DND-41 (cell line): ENCODE measurements around the gene PRSS12.

Source experiments
- ATAC-seq: fragments of 200-7000 bp; cut with Tn5 transposase; 3 replicates; pipeline ENCODE4 v1.9.1; 2021; ENCODE audit warnings: low read depth; ENCODE audit not compliant: insufficient read depth
- DNase-seq: peaks from one replicate; pipeline ENCODE4 v3.0.0-alpha.2; 2020
- H2AFZ ChIP-seq: 2 replicates; pipeline ENCODE4 v1.6.0; 2012; ENCODE audit warnings: low read depth, low read length
- H3K27ac ChIP-seq: 2 replicates; pipeline ENCODE4 v1.5.1; 2012; ENCODE audit warnings: low read length, inconsistent platforms
- H3K27me3 ChIP-seq: fragments of 200-600 bp; sonication (generic); 2 replicates; pipeline ENCODE4 v1.6.0; 2012; ENCODE audit warnings: low read length, mild to moderate bottlenecking, inconsistent platforms; ENCODE audit not compliant: insufficient read depth, poor library complexity
- H3K36me3 ChIP-seq: 2 replicates; pipeline ENCODE4 v1.5.1; 2012; ENCODE audit warnings: low read length, inconsistent platforms; ENCODE audit not compliant: insufficient read depth
- H3K4me1 ChIP-seq: 2 replicates; pipeline ENCODE4 v1.5.1; 2012; ENCODE audit warnings: mild to moderate bottlenecking, low read length; ENCODE audit not compliant: insufficient read depth
- H3K4me2 ChIP-seq: 2 replicates; pipeline ENCODE4 v1.6.0; 2012; ENCODE audit warnings: mild to moderate bottlenecking, moderate library complexity, low read length, inconsistent platforms; ENCODE audit not compliant: insufficient read depth
- H3K4me3 ChIP-seq, 2 experiments: fragments of 200-600 bp in 1 of 2; shearing (Covaris generic) in 1 of 2; 2 replicates each; pipeline ENCODE4 v1.5.1; 2012 to 2016; ENCODE audit warnings: inconsistent platforms in 2 of 2, low read length in 2 of 2, mild to moderate bottlenecking in 2 of 2, low read depth in 1 of 2, moderate library complexity in 1 of 2
- H3K79me2 ChIP-seq: 2 replicates; pipeline ENCODE4 v1.6.0; 2012; ENCODE audit warnings: low read length, inconsistent platforms; ENCODE audit not compliant: insufficient read depth
- H3K9ac ChIP-seq: 2 replicates; pipeline ENCODE4 v1.6.0; 2012; ENCODE audit warnings: low read depth, mild to moderate bottlenecking, inconsistent platforms, low read length, moderate library complexity
- H3K9me3 ChIP-seq: 2 replicates; pipeline ENCODE4 v1.5.1; 2012; ENCODE audit warnings: low read length, moderate library complexity, mild to moderate bottlenecking, inconsistent platforms; ENCODE audit not compliant: insufficient read depth, severe bottlenecking
- H4K20me1 ChIP-seq: 2 replicates; pipeline ENCODE4 v1.6.0; 2012; ENCODE audit warnings: low read length; ENCODE audit not compliant: insufficient read depth
- EZH2 ChIP-seq: IDR thresholded peaks from 3 replicates; pipeline ENCODE4 v1.6.1; 2012; ENCODE audit warnings: borderline replicate concordance, low read depth, mild to moderate bottlenecking, moderate library complexity, low read length, inconsistent platforms; ENCODE audit not compliant: severe bottlenecking
- TF ChIP-seq, protein P1 (sequence below): IDR thresholded peaks from 2 replicates; pipeline ENCODE4 v1.5.1; 2012; ENCODE audit warnings: borderline replicate concordance, low read length, moderate library complexity, mild to moderate bottlenecking; ENCODE audit not compliant: poor library complexity, severe bottlenecking; ENCODE audit errors: extremely low read depth

PRSS12 gene

DNA sequence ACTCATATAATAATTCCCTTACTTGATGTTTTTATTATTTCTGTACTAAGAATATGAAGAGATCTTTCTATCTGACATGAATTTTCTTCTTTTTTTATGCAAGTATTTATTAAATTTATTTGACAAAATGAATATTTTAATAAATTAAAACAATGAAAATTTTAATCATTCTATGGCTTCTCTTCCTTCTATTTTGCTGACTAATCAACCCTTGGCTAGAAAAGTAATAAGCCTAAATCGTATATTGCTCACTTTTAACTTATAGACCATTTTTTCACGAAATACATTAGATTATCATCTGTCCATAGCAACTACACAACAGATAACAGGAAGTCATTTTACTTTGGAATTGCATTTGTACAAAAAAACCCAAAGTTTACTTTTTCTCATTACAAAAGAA is 38.6 kb downstream of the PRSS12 start:
- DNase-seq (no peak), ATAC-seq (no peak)
- Histone ChIP-seq H3K27ac (no peak overlapping the region), H3K4me3 (no peak overlapping the region), H3K9ac (no peak overlapping the region), H3K4me1 (no peaks in the 10 kb centered on the region), H3K36me3 (no peaks in the 10 kb centered on the region), H3K27me3 (no peaks in the 10 kb centered on the region), H4K20me1 (no peaks in the 10 kb centered on the region), H3K9me3 (no peaks in the 10 kb centered on the region), H2AFZ (no peak overlapping the region), H3K4me2 (no peak overlapping the region), H3K79me2 (no peaks in the 10 kb centered on the region)
- TF ChIP-seq, protein P1, sequence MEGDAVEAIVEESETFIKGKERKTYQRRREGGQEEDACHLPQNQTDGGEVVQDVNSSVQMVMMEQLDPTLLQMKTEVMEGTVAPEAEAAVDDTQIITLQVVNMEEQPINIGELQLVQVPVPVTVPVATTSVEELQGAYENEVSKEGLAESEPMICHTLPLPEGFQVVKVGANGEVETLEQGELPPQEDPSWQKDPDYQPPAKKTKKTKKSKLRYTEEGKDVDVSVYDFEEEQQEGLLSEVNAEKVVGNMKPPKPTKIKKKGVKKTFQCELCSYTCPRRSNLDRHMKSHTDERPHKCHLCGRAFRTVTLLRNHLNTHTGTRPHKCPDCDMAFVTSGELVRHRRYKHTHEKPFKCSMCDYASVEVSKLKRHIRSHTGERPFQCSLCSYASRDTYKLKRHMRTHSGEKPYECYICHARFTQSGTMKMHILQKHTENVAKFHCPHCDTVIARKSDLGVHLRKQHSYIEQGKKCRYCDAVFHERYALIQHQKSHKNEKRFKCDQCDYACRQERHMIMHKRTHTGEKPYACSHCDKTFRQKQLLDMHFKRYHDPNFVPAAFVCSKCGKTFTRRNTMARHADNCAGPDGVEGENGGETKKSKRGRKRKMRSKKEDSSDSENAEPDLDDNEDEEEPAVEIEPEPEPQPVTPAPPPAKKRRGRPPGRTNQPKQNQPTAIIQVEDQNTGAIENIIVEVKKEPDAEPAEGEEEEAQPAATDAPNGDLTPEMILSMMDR: no peak
- TF ChIP-seq EZH2: no peak

DNA sequence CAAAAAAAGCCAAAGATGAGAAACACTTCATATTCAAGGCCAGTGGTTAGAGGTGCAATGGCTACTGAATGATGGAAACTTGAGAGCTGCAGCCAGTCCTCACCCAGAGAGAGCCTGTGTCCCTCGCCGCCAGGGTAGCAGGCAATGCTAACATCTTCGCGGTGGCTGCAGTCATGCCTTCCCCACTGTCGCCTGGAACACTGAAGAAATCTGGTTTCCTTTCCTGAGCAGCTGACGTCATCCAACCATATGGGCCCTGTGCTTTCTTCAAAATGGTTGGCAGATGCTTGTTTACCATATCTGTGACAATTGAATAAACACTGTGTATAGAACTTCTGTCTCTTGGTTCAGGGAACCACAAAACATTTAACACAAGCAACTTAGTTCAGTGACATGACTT is 39.7 kb downstream of the PRSS12 start:
- no peaks in the 10 kb centered on the region for H4K20me1 ChIP-seq
- no peaks in the 10 kb centered on the region for H3K27me3 ChIP-seq
- H3K4me3 ChIP-seq: no peak overlapping the region
- H3K9me3 ChIP-seq: no peaks in the 10 kb centered on the region
- no peaks in the 10 kb centered on the region for H3K4me1 ChIP-seq
- no peaks in the 10 kb centered on the region for H3K36me3 ChIP-seq
- no peak overlapping the region for H2AFZ ChIP-seq
- H3K4me2 ChIP-seq: no peak overlapping the region
- H3K27ac ChIP-seq: no peak overlapping the region
- TF ChIP-seq, protein P1: no peak
- TF ChIP-seq EZH2: no peak
- H3K9ac ChIP-seq: no peak overlapping the region
- no peaks in the 10 kb centered on the region for H3K79me2 ChIP-seq
- 0 out of 3 replicates have a peak, but pooled peaks have one; percentile 40 for ATAC-seq
- DNase-seq: no peak

DNA sequence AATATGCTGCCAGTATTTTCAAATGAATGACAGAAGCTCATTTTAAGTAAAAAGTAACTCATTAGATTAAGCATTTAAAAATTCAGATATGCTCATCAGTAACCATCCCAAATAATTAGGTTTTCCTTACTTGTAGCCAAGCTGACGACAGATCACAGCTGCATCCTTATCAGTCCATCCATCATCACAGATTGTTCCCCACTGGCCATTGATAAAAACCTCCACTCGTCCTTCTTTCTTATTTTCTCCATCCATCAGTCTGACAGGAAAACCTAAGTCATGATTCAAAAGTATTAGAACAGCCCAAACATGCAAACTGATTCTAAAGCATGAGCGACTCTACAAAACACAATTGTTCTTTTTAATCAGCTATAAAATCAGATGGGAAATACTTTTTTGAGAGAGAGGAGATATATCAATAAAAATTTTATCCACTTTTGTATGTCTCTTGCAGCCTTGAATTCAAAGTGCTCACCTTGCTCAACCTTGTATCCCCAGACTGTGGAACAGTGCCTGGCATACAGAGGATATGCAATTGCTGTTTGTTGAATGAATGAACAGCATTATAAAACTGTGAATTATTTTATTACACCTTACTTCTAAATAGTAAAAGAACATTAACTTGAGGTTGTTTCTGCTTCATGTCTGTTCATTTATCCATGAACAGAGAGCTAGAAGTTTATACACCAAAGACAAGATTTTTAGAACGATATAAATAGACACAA is 44.3 kb downstream of the PRSS12 start:
- Histone ChIP-seq H3K4me1 (no peaks in the 10 kb centered on the region), H4K20me1 (no peaks in the 10 kb centered on the region), H3K36me3 (no peaks in the 10 kb centered on the region), H3K4me2 (no peak overlapping the region), H3K27ac (no peak overlapping the region), H3K4me3 (no peak overlapping the region), H3K79me2 (no peaks in the 10 kb centered on the region), H3K27me3 (peaks cover 6% of the 10 kb centered on the region), H3K9me3 (no peaks in the 10 kb centered on the region), H3K9ac (no peak overlapping the region), H2AFZ (no peak overlapping the region)
- ATAC-seq (no peak), DNase-seq (no peak)
- no peak for TF ChIP-seq EZH2
- TF ChIP-seq, protein P1: no peak
